ENCODE data around the gene KCNIP4.

The KCNIP4 gene

GRCh38 chr4:21136051-21136630 is 812.4 kb downstream of the KCNIP4 start:
- DNase-seq: no peak

DNA sequence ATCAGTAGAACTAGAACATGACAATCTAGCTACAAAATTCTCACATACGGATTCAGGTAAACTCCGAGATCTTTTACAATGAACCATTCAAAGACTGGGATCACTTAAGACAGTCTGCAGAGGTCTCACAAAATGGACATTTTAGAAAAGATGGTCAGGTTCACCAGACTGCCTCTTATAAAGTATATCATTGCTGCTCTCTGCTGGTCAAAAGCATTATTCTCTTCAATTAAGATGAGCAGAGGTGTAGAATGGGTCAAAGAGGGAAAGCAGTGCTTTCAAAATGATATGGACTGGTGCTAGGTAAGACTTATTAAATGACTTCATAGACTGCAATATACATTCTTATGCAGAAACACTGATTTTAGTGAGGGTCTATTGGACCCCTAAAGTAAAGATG is 813.6 kb downstream of the KCNIP4 start:
- no peak for DNase-seq

DNA sequence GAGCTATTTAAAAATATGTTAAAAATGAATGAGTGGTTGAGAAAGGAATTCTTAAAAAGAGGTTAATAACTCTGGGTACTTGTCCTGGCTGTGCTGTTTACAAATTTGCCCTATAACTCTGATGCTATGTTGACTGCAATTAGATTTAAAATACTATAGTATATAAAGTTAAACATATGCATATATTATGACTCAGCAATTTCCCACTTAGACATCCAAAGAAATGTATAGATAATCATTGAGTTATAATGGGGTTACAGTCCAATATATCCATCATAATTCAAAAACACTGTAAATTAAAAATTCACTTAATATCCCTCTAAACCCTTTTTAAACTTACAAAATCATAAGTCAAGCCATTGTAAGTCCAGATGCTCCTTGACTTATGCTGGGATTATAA is 818.0 kb downstream of the KCNIP4 start:
- DNase-seq: no peak

- no peak for DNase-seq
These were observed 822.5 kb downstream of the KCNIP4 start for GRCh38 chr4:21126014-21126512.

- DNase-seq: no peak
These were observed 830.3 kb downstream of the KCNIP4 start for GRCh38 chr4:21118301-21118700.

DNA sequence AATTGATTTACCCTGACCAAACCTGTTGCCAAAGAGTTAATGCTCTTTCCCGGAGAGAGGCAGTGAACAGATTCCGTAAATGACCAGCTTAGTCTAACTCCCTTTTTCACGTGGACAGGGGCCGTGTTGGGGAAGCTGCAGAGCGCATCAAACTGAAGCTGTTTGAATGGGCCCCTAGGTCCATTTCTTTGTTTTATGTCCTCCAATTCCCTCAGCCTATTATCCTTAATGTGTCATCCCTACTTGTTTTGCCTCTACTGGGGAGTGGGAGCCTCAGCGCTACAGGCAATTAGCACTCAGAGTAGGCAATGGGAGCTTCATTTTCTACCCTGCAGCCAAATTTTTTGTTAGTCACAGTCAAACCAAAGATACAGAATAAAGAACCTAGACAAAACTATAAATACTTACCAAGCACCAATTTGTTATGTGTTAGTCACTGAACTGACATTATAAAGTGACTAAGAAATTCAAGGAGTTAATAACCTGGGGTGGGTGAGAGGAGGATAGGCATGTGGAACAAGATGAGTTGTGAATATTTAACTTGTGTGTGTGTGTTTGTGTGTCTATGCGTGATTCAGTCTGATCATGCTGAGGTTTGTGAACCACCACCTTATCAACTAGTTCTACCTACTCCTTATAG is 830.9 kb downstream of the KCNIP4 start:
- DNase-seq: no peak

DNA sequence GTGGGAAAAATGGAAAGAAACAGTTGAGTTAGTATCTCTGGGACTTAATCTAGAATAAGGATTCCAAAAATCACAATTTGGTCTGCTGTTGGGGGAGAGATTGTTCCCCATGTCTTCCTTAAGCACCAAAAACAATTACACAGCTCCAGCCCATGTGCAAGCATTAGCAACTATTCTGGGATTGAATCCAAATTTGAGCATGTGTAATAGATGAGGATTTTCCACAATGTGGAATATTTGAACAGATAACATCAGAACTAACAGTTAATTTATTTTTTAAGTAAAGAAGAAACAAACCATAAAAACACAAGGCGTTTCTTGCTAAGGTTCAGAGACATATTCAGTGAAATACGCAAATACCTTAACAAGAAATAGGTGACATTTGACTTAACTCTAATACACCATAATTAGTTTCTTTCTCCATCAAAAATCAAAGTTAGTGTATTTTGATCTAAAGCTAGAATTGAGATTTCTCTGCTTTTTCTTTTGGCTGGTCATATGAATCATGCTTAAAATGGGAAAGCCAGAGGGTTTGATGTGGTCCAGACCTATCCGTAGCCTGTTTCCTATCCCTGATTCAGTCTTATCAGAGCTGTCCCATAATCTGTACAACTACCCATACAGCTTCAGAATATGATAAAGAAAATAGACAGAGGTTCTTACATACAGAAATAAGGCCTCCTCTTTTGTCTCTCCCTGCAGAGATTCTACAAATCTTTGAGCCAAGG is 834.9 kb downstream of the KCNIP4 start:
- DNase-seq: no peak

DNA sequence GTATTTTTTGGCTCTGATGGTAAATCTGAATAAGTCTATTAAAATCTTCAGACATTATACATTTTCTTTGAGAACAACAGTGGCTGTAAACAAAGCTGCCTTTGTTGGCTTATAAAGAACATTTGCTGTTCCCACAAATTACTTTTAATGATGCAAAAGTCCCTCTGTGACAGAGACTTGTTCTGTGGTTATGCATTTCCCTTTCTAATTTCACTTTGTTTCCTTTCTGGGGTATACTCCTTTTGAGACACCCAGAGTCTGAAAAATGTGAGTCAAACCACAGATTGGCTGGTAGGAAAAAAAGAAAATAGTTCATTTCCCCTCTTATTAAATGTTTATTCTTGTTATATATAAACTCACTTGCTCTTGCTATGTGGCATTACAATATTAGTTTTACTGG is 845.9 kb downstream of the KCNIP4 start:
- DNase-seq: no peak

GRCh38 chr4:21097865-21098264 is 850.7 kb downstream of the KCNIP4 start:
- DNase-seq: no peak

DNA sequence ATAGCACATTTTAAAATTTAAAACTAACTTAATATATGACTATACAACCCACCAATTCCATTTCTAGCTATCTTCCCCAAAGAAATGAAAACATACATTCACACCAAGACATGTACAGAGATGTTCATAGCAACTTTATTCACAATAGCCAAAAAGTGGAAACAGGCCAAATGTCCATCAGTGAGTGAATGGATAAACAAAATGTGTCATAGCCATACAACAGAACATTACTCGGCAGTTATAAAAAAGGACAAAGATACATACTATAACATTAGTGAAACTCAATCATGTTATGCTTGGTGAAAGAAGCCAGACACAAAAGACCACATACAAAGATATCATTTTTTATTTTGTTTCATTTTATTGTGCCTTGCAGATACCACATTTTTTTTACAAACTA is 851.5 kb downstream of the KCNIP4 start:
- DNase-seq: no peak

- no peak for DNase-seq
These were observed 856.0 kb downstream of the KCNIP4 start for GRCh38 chr4:21092531-21092930.

- DNase-seq: no peak
These were observed 858.4 kb downstream of the KCNIP4 start for GRCh38 chr4:21090094-21090666.

DNA sequence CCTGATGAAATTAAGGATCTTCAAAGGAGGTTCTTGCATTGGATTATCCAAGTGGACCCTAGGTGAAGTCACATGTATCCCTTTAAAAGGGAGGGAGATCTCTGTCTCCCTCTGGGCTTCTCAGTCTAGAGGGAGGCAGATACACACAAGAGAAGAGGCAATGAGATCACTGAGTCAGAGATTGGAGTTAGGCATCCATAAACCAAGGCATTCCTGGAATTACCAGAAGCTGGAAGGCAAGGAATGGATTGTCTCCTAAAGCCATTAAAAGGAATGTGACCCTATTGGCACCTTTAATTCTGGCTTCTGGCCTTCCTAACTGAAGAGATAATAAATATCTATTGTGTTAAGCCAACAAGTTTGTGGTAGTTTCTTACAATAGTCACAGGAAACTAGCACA is 865.2 kb downstream of the KCNIP4 start:
- DNase-seq: no peak

GRCh38 chr4:21077967-21078366 is 870.6 kb downstream of the KCNIP4 start:
- no peak for DNase-seq

DNA sequence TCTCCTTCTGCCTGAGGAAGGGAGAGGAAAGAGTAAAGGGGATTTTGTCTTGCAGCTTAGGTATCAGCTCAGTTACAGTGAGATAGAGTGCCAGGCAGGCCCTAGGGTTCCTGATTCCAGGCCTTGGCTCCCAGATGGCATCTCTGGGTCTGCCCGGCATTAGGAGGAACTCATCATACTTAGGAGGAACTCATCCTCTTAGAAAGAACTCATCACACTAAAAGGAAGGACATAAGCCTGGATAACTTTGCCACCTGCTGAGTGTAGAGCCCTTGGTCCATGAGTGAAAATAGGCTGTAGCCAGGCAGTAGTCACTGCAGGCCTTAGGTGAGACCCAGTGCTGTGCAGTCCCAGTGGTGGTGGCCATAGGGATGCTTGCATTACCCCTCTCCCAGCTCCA is 881.2 kb downstream of the KCNIP4 start:
- DNase-seq: no peak

DNA sequence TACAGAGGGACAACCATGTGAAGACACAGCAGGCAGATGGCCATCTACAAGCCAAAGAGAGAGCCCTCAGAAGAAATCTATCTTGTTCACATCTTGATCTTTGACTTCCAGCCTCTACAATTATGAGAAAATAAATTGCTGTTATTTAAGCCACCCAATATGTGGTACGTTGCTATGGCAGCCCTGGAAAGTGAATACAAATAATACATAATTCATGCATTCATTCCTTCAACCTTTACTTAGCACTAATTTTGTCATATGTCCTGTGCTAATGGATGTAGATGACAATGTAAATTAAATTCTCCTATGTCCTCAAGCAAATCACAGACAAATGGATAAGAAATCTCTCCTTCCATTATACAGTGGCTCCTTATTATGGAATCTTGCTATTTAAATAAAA is 886.7 kb downstream of the KCNIP4 start:
- no peak for DNase-seq

DNA sequence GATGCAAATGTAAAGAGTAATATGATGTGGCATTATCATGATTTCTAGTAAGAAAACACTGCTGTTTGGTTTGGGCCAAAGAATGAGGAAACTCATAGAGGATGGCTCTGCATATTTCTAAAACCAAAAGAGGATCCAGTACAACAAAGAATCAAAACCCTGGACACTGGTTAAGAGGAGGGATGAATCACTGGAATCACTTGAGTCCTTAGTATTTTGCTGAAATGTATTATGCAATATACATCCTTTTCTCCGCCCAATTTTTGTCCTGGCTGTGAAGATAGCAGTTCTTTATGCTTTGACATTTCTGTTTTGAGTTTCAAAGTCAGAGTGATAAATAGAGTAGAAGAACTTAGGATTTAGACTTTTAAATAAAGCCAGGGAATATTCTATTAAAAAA is 902.4 kb downstream of the KCNIP4 start:
- DNase-seq: no peak

- DNase-seq: no peak
These were observed 903.5 kb downstream of the KCNIP4 start for GRCh38 chr4:21045119-21045518.

DNA sequence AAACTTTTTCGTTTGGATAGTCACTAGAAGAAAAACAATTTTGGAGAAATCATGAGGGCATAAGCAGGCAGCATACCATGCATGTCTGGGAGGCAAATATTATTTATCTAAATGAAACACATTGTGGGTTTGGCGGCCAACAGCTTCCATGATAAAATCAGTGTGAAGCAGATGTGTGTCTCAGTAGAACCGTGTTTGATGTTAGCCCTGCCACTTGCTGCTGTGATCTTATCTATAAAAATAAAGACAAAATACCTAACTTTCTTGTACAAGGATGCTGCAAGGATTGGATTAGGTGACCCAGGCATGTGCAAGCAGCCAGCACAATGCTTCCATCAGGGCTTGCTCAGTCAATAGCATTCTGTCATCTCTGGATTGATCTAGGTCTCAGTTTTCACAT is 906.9 kb downstream of the KCNIP4 start:
- no peak for DNase-seq

DNA sequence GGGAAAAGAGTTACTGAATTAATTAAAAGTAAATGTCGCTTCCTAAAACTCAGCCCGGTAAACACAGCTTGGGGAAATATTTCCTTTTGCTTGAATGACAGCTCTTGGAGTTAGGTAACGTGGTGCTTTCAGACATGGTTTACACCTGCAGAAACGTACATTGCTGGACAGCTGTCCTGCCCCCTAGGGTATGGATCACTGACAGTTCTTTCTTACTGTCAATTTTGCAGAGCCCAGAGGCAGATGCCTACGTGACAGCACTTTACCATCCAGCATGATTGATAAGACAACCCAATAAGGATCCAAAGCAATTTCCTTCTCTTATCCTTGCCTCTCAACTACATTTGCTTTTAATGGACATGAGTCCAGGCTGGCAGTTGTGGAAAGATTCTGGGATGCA is 913.8 kb downstream of the KCNIP4 start:
- DNase-seq: no peak

GRCh38 chr4:21032089-21032645 is 916.4 kb downstream of the KCNIP4 start:
- DNase-seq: no peak

- DNase-seq: no peak
These were observed 929.8 kb downstream of the KCNIP4 start for GRCh38 chr4:21018817-21019216.

DNA sequence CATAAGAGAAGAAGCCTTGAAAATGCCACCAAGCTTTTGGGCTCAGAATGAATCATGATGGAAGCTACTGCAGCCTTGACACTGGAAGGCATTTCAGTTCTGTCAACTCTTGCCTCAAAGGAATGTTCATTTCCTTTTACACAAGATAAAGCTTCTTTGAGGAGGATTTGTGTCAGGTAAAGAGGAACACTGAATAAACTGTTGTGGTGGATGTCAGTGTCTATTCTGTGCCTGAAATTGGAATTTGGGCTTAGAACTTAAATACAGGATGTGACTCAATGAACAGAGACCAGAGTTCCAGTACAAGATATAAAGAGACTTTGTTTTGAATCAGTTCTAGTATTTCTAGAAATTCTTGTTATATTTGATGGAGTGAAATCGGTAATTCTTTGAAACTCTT is 935.1 kb downstream of the KCNIP4 start:
- no peak for DNase-seq

DNA sequence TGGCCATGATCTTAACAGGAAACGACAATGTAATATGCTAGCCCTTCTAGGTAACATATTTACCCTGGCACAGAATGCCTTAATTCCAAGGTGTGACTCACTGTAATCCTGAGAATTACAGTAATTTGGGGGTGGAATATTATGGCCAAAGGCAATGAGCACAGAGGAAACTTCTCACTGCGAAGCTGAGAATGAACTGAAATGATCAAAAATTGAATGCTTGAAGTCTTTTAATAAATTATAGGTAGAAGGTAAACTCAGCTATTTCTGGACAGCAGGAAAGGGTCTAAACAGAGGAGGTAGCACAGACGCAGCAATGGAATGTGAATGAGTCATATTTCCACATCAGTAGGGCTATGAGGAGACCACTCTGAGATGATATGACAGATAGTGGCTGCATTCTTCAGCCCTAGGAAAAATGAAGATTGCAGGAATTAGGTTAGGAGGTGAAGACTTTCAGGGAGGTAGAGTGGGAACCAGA is 935.7 kb downstream of the KCNIP4 start:
- no peak for DNase-seq

Data from activated CD4-positive, CD25-positive, alpha-beta regulatory T cell treated with anti-CD3 and anti-CD28 coated beads, Interleukin-2, amount 50 U/mL, for 72 hours (primary cell).